Loucy (cell line): ENCODE measurements around the gene GDAP1L1.

Experiments
- EZH2phosphoT487 ChIP-seq: fragments of 200-600 bp; IDR thresholded peaks from 2 replicates; pipeline ENCODE4 v1.6.1; 2018; ENCODE audit warnings: antibody characterized with exemption, mild to moderate bottlenecking, moderate library complexity, borderline replicate concordance
- TF ChIP-seq, protein P1 (sequence below): fragments of 200-600 bp; sonication (generic); conservative IDR thresholded peaks from 2 replicates; pipeline ENCODE4 v1.5.1; 2014; ENCODE audit warnings: mild to moderate bottlenecking, antibody characterized with exemption, low read length

DNA sequence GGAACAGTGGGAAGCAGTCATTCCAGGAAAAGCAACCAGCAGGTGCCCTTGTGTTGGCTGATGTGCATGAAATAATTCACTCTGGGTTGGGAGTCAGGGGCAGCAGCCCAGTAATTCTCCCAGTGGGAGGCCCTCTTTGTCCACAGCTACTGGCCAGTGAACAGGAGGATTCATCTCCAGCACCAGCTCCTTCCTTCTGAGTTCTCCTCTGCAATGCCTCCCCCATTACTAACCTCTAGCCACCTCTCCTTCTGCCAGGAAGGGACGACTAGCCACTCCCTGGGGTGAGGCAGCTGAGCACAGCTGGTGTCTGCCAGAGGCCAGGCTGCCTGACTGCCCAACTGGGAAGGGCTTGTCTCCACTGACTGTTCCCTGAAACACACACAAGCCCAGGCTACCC is 77.2 kb downstream of the GDAP1L1 start:
- TF ChIP-seq, protein P1, sequence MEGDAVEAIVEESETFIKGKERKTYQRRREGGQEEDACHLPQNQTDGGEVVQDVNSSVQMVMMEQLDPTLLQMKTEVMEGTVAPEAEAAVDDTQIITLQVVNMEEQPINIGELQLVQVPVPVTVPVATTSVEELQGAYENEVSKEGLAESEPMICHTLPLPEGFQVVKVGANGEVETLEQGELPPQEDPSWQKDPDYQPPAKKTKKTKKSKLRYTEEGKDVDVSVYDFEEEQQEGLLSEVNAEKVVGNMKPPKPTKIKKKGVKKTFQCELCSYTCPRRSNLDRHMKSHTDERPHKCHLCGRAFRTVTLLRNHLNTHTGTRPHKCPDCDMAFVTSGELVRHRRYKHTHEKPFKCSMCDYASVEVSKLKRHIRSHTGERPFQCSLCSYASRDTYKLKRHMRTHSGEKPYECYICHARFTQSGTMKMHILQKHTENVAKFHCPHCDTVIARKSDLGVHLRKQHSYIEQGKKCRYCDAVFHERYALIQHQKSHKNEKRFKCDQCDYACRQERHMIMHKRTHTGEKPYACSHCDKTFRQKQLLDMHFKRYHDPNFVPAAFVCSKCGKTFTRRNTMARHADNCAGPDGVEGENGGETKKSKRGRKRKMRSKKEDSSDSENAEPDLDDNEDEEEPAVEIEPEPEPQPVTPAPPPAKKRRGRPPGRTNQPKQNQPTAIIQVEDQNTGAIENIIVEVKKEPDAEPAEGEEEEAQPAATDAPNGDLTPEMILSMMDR = no peak
- no peak for TF ChIP-seq EZH2phosphoT487
